ENCODE measurements around the gene CST5. TPM values are rescaled to one million over a fixed set of nuclear protein-coding genes. Genes with fewer than 3 reads are reported as not detected.
"Not testable (repeated sequence)": the region's sequence is repeated elsewhere in the genome, so short reads cannot be mapped to it uniquely, and the experiment has no call there.

Gene CST5
- total and polyA plus RNA-seq, 7 donors, result not detected

- WGBS, 3 donors, result 77 to 86% (median 80%) methylated on average over 5 of the region's 5 CpGs
- no peak for TF ChIP-seq CTCF (IDR thresholded peaks at IDR 0.05)
- Histone ChIP-seq H3K4me3 (no peak overlapping the region), H3K4me1 (no peaks in the 10 kb centered on the region), H3K36me3 (ENCODE audit: insufficient read depth in 1 of 2, low read depth in 1 of 2) (no peaks in the 10 kb centered on the region), H3K27ac (no peak overlapping the region), H3K9me3 (no peaks in the 10 kb centered on the region), H3K27me3 (ENCODE audit: insufficient read depth in 3 of 3, low read length in 2 of 3) (peaks cover 0 to 2% (median 0%) of the 10 kb centered on the region in 3 donors)
- intact Hi-C loops (cut with DNase I), result no loop called here
- DNase-seq (no peak), ATAC-seq (no peak)
Observed at GRCh38 chr20:23884136-23884770, 4.7 kb upstream of the CST5 start.

- 51 to 58% (median 53%) methylated on average over 6 of the region's 6 CpGs for WGBS, 3 donors
- no peak overlapping the region for H3K27ac ChIP-seq
- intact Hi-C loops (cut with DNase I), result no loop called here
- H3K36me3 ChIP-seq (ENCODE audit: insufficient read depth in 1 of 2, low read depth in 1 of 2), result no peaks in the 10 kb centered on the region
- TF ChIP-seq CTCF (IDR thresholded peaks at IDR 0.05), result no peak
- H3K4me3 ChIP-seq, result no peak overlapping the region
- ATAC-seq, result no peak
- H3K4me1 ChIP-seq, result no peaks in the 10 kb centered on the region
- DNase-seq, result no peak
- H3K27me3 ChIP-seq (ENCODE audit: insufficient read depth in 3 of 3, low read length in 2 of 3), result no peaks in the 10 kb centered on the region
- H3K9me3 ChIP-seq, result no peaks in the 10 kb centered on the region
Observed at GRCh38 chr20:23881371-23881770, 1.8 kb upstream of the CST5 start.

- Histone ChIP-seq H3K4me3 (no peak overlapping the region), H3K36me3 (ENCODE audit: insufficient read depth in 1 of 2, low read depth in 1 of 2) (no peaks in the 10 kb centered on the region), H3K4me1 (no peaks in the 10 kb centered on the region), H3K27me3 (ENCODE audit: insufficient read depth in 3 of 3, low read length in 2 of 3) (no peaks in the 10 kb centered on the region), H3K27ac (no peak overlapping the region), H3K9me3 (no peaks in the 10 kb centered on the region)
- 73 to 75% (median 74%) methylated on average over 4 of the region's 4 CpGs for WGBS, 3 donors
- ATAC-seq (no peak), DNase-seq (no peak)
- intact Hi-C loops (cut with DNase I), result no loop called here
- TF ChIP-seq CTCF (IDR thresholded peaks at IDR 0.05), result no peak
Observed at GRCh38 chr20:23880417-23880816, 869 bp upstream of the CST5 start.

- H3K4me3 ChIP-seq, result no peak overlapping the region
- no peak overlapping the region for H3K27ac ChIP-seq
- H3K9me3 ChIP-seq, result no peaks in the 10 kb centered on the region
- intact Hi-C loops (cut with DNase I), result no loop called here
- no peak for TF ChIP-seq CTCF (IDR thresholded peaks at IDR 0.05)
- H3K4me1 ChIP-seq, result no peaks in the 10 kb centered on the region
- no peak for DNase-seq
- no peaks in the 10 kb centered on the region for H3K27me3 ChIP-seq (ENCODE audit: insufficient read depth in 3 of 3, low read length in 2 of 3)
- ATAC-seq, result no peak
- no peaks in the 10 kb centered on the region for H3K36me3 ChIP-seq (ENCODE audit: insufficient read depth in 1 of 2, low read depth in 1 of 2)
- 38 to 45% (median 42%) methylated on average over 8 of the region's 8 CpGs for WGBS, 3 donors
Observed at GRCh38 chr20:23879811-23880374, 345 bp upstream of the CST5 start.

- Histone ChIP-seq H3K4me1 (no peaks in the 10 kb centered on the region), H3K27ac (no peak overlapping the region), H3K4me3 (no peak overlapping the region), H3K36me3 (ENCODE audit: insufficient read depth in 1 of 2, low read depth in 1 of 2) (no peaks in the 10 kb centered on the region), H3K9me3 (no peaks in the 10 kb centered on the region), H3K27me3 (ENCODE audit: insufficient read depth in 3 of 3, low read length in 2 of 3) (no peaks in the 10 kb centered on the region)
- no peak for ATAC-seq
- no peak for TF ChIP-seq CTCF (IDR thresholded peaks at IDR 0.05)
- WGBS, 3 donors, result 61 to 69% (median 62%) methylated on average over 7 of the region's 7 CpGs
- intact Hi-C loops (cut with DNase I), result no loop called here
- no peak for DNase-seq
Observed at GRCh38 chr20:23878787-23879186, 761 bp downstream of the CST5 start.

GRCh38 chr20:23878016-23878542, 1.5 kb downstream of the CST5 start:
- ATAC-seq; H3K27ac ChIP-seq; H3K9me3 ChIP-seq; H3K36me3 ChIP-seq (ENCODE audit: insufficient read depth in 1 of 2, low read depth in 1 of 2); intact Hi-C loops (cut with DNase I); DNase-seq; H3K4me1 ChIP-seq; H3K27me3 ChIP-seq (ENCODE audit: insufficient read depth in 3 of 3, low read length in 2 of 3); H3K4me3 ChIP-seq: not testable (repeated sequence)
- 86 to 91% (median 88%) methylated on average over 1 of the region's 2 CpGs for WGBS, 3 donors

Data from psoas muscle (tissue), 8 donors.